Renal cortex interstitium (tissue), 11 donors: ENCODE results near the gene MBP. TPM values are rescaled to one million over a fixed set of nuclear protein-coding genes. Genes with fewer than 3 reads are reported as not detected.

Experiments
- DNase-seq, 11 donors: peaks; one replicate each; pipeline ENCODE4 v3.0.0-alpha.2; 2013; ENCODE audit warnings: low read depth in 9 of 11, low spot score in 4 of 11; ENCODE audit errors: extremely low read depth in 1 of 11
- polyA plus RNA-seq, 3 donors: library from polyadenylated mRNA; unstranded; fragments of 120-200 nt; gene quantifications; one replicate each; pipeline ENCODE4 v1.2.1, GENCODE V29; 2013; ENCODE audit not compliant: insufficient read length in 3 of 3

The MBP gene
- polyA plus RNA-seq, 3 donors: 16.9 to 18.5 (median 17.0) TPM

GRCh38 chr18:77093586-77093985 is 39.0 kb downstream of the MBP start:
- DNase-seq: no peak

DNA sequence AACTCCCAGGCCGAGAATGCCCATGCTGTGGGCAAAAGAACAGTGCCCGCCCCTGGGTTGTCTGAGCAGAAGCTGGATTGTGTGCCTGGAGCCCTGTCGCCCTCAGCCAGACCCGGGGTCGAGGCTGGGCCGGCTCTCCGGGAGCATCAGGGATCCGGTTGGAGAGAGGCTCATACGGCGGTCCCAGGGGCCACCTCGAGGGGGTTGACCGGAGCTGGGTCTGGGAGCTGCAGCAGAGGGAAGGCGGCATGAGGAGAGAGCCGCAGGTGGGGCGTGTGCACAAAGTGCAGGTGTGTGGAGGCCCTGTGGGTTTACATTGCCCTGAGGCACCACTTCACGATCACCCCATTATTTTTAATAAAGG is 39.5 kb downstream of the MBP start:
- DNase-seq: no peak

DNA sequence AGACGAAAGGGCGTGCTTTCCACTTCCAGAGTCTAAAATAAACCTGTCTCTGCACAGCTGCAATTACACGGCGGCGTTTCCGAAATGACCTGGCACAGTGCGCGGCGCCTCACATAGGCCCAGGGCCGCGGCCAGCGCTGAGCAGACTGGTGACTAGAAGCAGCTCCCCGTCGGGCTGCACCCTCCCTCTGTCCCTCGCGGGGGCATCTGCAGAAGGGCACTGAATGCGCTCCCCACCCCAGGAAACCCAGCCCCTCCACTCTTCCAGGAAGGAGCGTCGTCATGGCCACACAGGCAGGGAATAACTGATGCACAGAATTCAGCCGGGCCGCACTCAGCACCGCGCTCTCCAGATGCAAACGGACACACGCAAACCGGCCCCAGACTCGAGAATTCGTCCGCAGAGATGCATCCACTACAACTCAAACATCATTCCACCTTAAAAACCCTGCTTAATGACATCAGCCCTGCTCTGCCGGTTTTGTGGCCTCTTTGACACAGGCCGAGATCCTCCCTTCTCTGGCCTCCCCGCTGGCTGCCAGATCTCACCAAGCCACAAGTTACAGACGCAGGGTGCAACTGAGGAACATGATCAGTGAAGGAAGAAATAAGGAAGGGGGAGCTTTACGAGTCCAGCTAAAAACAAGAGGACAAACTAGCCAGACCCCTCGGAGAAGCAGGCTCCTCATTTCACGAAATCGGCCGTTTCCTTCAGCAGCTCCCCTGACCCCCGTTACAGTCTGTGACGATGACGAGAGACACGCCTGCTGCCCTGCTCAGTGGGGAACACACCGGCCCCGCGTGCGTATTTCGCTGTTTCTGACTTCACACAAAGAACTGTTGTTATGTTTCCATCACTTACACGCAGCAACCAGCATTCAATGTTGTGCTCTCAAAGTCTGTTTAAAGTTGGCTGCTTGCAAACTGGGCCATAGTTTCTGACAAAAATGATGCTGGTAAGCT is 40.2 kb downstream of the MBP start:
- DNase-seq: no peak

DNA sequence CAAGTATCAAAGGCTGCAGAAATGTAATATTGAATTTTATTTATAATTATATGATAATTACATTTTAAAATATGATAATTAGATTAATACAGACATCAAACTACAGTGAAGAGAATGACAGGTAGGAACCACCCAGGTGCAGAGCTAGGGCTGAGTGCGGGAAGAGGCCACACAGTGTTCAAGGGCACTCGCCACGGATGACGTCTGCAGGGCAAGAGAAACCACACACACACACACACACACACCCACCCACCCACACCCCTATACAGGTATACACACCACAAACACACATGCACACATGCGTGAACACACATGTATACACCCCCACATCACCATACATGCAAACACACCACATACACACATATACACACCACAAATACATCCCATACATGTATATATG is 41.2 kb downstream of the MBP start:
- no peak for DNase-seq

- DNase-seq: no peak
Measured at GRCh38 chr18:77090546-77091174, 41.9 kb downstream of the MBP start.

DNA sequence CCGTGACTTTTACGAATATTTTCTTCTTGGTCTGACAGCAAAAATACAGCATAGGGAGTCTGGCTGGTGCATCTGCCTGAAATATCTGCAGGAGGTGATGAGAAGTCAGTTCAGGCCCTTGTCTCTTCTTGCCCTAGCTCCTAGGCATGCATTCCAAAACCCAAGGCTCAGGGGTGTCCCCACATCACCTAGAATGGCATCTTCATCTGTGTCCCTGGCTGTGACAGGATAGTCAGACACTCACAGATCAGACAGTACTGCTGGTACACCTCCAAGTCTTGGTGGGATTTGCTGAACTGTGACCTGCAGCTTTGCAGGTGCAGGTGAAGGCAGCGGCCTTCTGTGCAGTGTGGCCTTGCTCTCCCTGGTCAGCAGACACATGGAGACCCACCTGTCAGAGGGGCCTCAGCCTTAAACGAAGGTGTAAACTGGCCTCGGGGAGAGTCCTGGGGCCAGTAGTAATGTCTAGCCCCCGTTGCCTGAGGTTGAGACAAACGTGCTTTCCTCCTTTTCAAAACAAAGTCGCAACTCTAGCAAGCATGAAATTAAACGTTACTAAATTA is 42.8 kb downstream of the MBP start:
- DNase-seq: no peak

- no peak for DNase-seq
Measured at GRCh38 chr18:77088963-77089722, 43.4 kb downstream of the MBP start.

GRCh38 chr18:77087393-77088141 is 45.0 kb downstream of the MBP start:
- peak in 2 of 11 donors; percentile 66 to 70 for DNase-seq

DNA sequence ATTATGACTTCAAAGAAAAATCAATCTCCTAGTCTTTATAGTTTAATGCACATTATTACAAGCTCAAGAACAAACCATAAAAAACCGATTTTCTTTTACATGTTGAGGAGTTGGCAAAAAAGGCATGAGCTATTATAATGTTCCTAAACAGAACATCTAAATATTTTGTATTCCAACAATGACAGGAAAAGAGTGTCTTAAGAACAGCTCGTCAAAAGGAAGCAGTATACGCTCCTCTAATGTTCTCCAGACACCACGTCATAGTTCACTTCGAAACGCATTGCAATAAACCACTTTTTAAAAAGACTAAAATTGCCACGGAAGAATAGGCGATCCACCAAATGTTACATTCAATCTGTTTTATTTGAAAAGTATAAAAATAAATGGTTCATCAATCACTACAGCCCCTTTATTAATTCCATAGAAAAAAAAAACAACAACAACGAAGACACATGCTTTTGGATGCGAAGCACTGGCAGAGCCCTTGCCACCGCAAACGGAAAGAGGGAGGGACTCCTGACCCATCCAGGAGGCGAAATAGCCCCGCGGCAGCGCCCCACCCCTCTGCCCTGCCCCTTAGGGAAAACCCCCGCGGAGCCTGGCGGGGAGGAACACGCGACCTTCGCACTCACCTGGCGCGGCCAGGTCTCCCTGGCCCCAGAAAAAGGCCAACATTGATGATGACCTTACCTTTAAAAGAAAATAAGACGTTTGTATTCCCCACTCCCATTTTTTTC is 45.8 kb downstream of the MBP start:
- DNase-seq: no peak

GRCh38 chr18:77086034-77086433 is 46.5 kb downstream of the MBP start:
- no peak for DNase-seq

- no peak for DNase-seq
Measured at GRCh38 chr18:77084688-77085035, 47.9 kb downstream of the MBP start.

GRCh38 chr18:77082316-77082955 is 50.1 kb downstream of the MBP start:
- DNase-seq: no peak

GRCh38 chr18:77081390-77081778 is 51.2 kb downstream of the MBP start:
- DNase-seq: no peak

DNA sequence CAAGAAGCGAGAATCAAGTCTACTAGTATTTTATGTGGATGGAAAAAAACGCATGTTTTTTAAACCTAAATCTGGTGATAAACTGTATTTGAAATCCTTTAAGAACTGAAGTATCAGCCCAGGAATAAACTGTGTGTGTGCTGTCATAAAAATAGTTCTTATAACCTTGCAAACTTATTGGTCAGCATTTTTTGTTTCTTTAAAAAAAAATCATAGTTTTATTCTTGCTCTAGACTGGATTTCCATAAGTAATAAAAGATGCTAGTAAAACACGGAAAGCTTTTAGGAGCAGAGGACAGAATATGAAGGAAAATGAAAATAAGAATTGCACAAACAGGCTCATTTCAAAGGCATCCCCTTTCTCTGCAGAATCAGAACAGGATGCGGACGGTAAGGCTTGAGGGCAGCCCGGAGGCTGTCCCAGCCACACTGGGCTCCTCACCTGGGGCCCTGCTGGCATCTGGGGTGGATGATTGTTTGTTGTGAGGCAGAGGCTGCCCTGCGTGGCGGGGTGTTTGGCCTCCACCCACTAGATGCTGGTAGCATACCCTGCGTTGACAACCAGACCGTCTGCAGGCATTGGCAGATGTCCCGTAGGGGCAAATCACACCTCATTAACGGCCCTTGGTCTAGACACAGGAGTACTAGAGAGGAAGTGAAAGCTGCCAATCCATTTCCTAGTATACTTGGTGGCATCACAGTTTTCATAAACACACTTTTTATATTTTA is 52.5 kb downstream of the MBP start:
- no peak for DNase-seq

- DNase-seq: no peak
Measured at GRCh38 chr18:77079088-77079487, 53.5 kb downstream of the MBP start.

DNA sequence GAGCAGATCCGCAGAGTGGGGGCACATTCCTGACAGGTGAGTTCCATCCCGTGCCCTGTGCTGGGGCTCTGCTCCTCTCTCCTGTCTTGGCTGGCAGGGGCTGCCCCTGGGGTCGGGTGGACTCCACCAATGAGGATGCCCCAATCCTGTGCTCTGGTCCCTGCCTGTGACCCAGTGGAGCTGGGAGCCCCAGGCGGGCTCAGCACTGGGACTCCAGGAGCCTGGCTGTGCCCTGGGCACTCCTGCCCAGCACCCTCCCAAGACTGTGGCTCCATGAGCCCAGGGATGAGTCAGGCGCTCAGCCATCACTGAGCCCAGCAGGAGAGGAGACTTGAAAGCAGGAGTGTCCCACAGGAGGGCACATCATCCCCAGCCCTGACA is 53.9 kb downstream of the MBP start:
- no peak for DNase-seq

DNA sequence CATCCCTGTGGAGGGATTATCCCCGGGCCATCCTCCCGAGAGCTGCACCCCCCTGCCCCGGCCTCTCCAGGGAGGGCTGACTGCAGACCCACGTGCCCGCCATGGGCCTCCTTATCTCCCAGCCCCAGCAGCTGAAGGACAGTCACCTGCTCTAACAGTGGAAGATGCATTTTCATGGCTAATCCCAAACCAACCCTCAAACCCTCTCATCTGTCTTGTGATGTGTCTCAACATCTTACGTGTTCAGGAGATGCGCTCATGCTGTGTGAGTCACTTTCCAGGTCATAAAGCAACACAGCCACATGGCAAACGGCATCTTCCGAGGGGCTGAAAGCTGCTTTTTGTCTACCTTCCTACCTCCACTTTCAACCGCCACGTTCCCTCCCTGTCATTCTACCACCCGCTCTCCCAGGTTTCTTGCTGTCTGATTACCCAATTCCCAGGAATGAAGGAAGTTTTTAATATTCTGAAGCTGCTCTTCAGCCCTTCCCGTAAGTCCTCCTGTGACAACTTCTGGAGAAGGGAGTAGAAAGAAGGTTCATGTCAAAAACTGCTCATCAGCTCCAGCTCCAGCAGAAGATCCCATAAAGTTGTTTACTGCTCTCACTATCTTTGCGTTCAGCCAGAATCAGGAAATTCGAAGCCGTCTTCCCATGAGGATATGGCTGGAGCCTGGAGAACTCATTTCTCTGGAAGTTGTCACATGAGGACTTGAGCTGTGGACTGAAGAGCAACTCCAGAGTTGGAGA is 54.5 kb downstream of the MBP start:
- no peak for DNase-seq
